NCI-H1694 treated with DMSO at 0.1 percent for 48 hours (cell line): Measurements from ENCODE around the gene TMEM271.

Source experiments
- DNase-seq: peaks from one replicate; lab custom pipeline; 2025; lab: John Stamatoyannopoulos, UW

TMEM271 gene

GRCh38 chr4:532588-533317 lies 43.3 kb downstream of the TMEM271 start:
- no peak for DNase-seq

GRCh38 chr4:531721-532565 lies 44.2 kb downstream of the TMEM271 start:
- no peak for DNase-seq

- no peak for DNase-seq
Observed at GRCh38 chr4:531076-531475, 45.0 kb downstream of the TMEM271 start.

- DNase-seq = no peak
Observed at GRCh38 chr4:530017-530781, 45.9 kb downstream of the TMEM271 start.

- no peak for DNase-seq
Observed at GRCh38 chr4:529563-529962, 46.5 kb downstream of the TMEM271 start.

DNA sequence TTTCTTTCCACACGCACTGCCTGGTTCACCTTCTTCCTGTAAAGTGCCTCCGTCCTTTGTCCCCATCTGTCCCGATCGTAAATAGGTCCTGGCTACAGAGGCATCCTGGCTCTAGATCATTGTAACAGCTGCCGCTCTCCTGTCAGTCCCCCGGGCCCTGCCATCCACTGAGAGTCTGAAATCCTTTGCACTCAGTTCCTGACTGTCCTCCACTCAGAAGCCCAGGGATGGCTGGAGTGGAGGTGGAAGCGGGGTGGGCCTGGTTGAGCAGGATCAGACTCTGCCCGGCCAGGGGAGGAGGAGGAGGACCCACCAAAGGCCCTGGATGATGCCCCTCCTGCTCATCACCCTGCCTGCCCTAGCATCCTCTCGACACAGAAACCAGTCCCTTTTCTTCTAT lies 47.3 kb downstream of the TMEM271 start:
- DNase-seq = no peak

GRCh38 chr4:528296-528695 lies 47.8 kb downstream of the TMEM271 start:
- no peak for DNase-seq

DNA sequence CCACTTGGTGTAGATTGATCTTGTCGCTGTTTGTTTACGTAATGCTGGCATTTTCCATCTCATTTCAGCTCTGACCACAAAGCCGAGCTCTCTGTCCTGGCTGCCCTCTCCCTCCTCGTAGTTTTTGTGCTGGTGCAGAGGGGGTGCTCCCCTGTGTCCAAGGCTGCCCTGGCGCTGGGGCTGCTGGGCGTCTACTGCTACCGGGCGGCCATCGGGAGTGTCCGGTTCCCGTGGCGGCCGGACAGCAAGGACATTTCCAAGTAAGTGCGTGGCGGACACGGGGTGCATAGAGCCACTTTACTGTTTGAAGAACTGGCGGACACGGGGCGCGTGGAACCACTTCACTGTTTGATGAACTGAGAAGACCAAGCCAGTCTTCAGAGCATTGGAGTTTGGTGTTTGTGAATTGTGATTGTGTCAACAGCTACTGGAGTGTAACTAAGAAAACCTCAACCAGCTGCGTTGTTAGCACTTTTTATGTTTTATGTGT lies 49.1 kb downstream of the TMEM271 start:
- DNase-seq = no peak

- DNase-seq = no peak
Observed at GRCh38 chr4:526189-526909, 49.7 kb downstream of the TMEM271 start.

GRCh38 chr4:525660-526059 lies 50.4 kb downstream of the TMEM271 start:
- no peak for DNase-seq

DNA sequence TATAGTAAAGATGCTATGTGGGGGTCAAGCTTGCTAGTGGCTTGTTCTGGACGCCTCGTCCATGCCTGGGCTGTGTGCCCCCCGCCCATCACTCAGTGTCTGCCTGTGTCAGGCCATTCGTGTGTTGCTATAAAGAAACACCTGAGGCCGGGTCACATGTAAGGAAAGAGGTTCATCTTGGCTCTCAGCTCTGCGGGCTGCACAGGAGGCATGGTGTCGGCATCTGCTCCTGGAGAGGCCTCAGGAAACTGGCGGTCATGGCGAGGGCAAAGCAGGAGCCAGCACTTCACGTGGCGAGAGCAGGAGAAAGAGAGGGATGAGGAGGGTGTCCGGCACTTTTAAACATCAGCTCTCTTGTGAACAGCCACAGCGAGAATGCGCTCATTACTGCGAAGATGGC lies 51.9 kb downstream of the TMEM271 start:
- DNase-seq = no peak
